ENCODE measurements around the gene ASPDH. TPM values are rescaled to one million over a fixed set of nuclear protein-coding genes. Genes with fewer than 3 reads are reported as not detected.

The ASPDH gene
- total RNA-seq, 1 experiment from 2014 or later: not detected

- no TSS peak for BruUV-seq (replicated peaks)
- intact Hi-C loops (cut with micrococcal nuclease): no loop called here
- CTCF ChIA-PET: no interaction called here
- no peak for ATAC-seq
- Histone ChIP-seq H3K36me3 (ENCODE audit: control insufficient read depth in 1 of 2, insufficient read depth in 2 of 2, low read length in 2 of 2) (no peaks in the 10 kb centered on the region; a peak in 1 of 4 replicates), H3K9me3 (ENCODE audit: control insufficient read depth in 1 of 2, insufficient read depth in 1 of 2, low read depth in 1 of 2, low read length in 2 of 2) (no peaks in the 10 kb centered on the region), H3K4me2 (ENCODE audit: low read length) (no peak overlapping the region), H3K79me2 (ENCODE audit: insufficient read depth, low read length) (peaks cover 8% of the 10 kb centered on the region; the same call in 1 of the 2 replicates), H3K4me1 (ENCODE audit: control insufficient read depth in 1 of 2, insufficient read depth in 2 of 2, low read length in 2 of 2) (peaks cover 3 to 8% of the 10 kb centered on the region in 2 experiments; a peak in 3 of 4 replicates), H3K27me3 (ENCODE audit: insufficient read depth, low read length) (no peaks in the 10 kb centered on the region), H2AFZ (ENCODE audit: low read depth, low read length, poor library complexity, severe bottlenecking) (no peak overlapping the region), H3K9ac (ENCODE audit: low read length) (no peak overlapping the region), H3K9me2 (ENCODE audit: insufficient read depth) (no peaks in the 10 kb centered on the region), H4K20me1 (ENCODE audit: insufficient read depth) (no peaks in the 10 kb centered on the region), H3K27ac (ENCODE audit: low read depth, low read length) (no peak overlapping the region), H3K4me3 (replicated peaks in 1 of 2; ENCODE audit: low read depth in 1 of 2, low read length in 2 of 2) (no peak overlapping the region)
- no peak for TF ChIP-seq SIN3A (IDR thresholded peaks at IDR 0.05; ENCODE audit: low read depth)
- TF ChIP-seq ZFX (IDR thresholded peaks at IDR 0.05): no peak
- no peak for TF ChIP-seq EZH2phosphoT487 (IDR thresholded peaks at IDR 0.05; ENCODE audit: borderline replicate concordance)
- TF ChIP-seq TCF7L2 (IDR thresholded peaks at IDR 0.05; ENCODE audit: borderline replicate concordance, extremely low read depth, insufficient read depth, insufficient read length): no peak
- no peak for TF ChIP-seq SRF (IDR thresholded peaks at IDR 0.05; ENCODE audit: low read depth)
- no peak for TF ChIP-seq CTCF (IDR thresholded peaks at IDR 0.05 in 2 of 3, conservative IDR thresholded peaks at IDR 0.05 in 1 of 3; ENCODE audit: borderline replicate concordance in 1 of 3, insufficient read depth in 1 of 3, low read depth in 2 of 3, low read length in 2 of 3)
- TF ChIP-seq CBX3 (IDR thresholded peaks at IDR 0.05; ENCODE audit: low read depth): no peak
- TF ChIP-seq POLR2AphosphoS5 (IDR thresholded peaks at IDR 0.05; ENCODE audit: low read depth, low read length): no peak
- RAD21 ChIA-PET (ENCODE audit: low non-redundant PET in 1 of 2, low total read pairs in 2 of 2, uncharacterized antibody in 2 of 2, unreplicated experiment in 2 of 2): no interaction called here
- DNase-seq (ENCODE audit: low read depth, low spot score): no peak
- POLR2A ChIA-PET: no interaction called here
These were observed 7.7 kb downstream of the ASPDH start for GRCh38 chr19:50505856-50506611.
